KMS-11 (cell line): ENCODE data around the gene LITAF.

Experiments
- H2AFZ ChIP-seq: fragments of 200-600 bp; sonication (generic); 2 replicates; pipeline ENCODE4 v1.6.1; 2016; ENCODE audit warnings: antibody characterized with exemption, mixed run types, low read depth
- H3K27ac ChIP-seq: fragments of 200-600 bp; sonication (generic); 2 replicates; pipeline ENCODE4 v1.6.1; 2016; ENCODE audit warnings: mild to moderate bottlenecking, mixed run types
- H3K27me3 ChIP-seq: fragments of 200-600 bp; sonication (generic); 2 replicates; pipeline ENCODE4 v1.6.1; 2017; ENCODE audit warnings: mild to moderate bottlenecking, low read depth, mixed run types, moderate library complexity; ENCODE audit not compliant: insufficient read depth
- H3K36me3 ChIP-seq: fragments of 200-600 bp; sonication (generic); 2 replicates; pipeline ENCODE4 v1.6.1; 2017; ENCODE audit warnings: mild to moderate bottlenecking, mixed run types; ENCODE audit not compliant: insufficient read depth
- H3K4me1 ChIP-seq: fragments of 200-600 bp; sonication (generic); 2 replicates; pipeline ENCODE4 v1.6.1; 2016; ENCODE audit warnings: mild to moderate bottlenecking, low read depth, mixed run types; ENCODE audit not compliant: poor library complexity, severe bottlenecking
- H3K4me2 ChIP-seq: fragments of 200-600 bp; sonication (generic); 2 replicates; pipeline ENCODE4 v1.7.0; 2016; ENCODE audit warnings: mild to moderate bottlenecking, mixed run types
- H3K4me3 ChIP-seq: fragments of 200-600 bp; sonication (generic); IDR thresholded peaks from 2 replicates; pipeline ENCODE4 v1.6.1; 2017; ENCODE audit warnings: low read depth, low read length, mixed read lengths; ENCODE audit not compliant: insufficient read depth
- H3K79me2 ChIP-seq: fragments of 200-600 bp; sonication (generic); 2 replicates; pipeline ENCODE4 v1.6.1; 2016; ENCODE audit warnings: low read depth, mixed run types; ENCODE audit not compliant: insufficient read depth
- H3K9ac ChIP-seq: fragments of 200-600 bp; sonication (generic); 2 replicates; pipeline ENCODE4 v1.6.1; 2016; ENCODE audit warnings: mild to moderate bottlenecking, mixed run types
- H4K20me1 ChIP-seq: fragments of 200-600 bp; sonication (generic); 2 replicates; pipeline ENCODE4 v1.6.1; 2016; ENCODE audit warnings: mild to moderate bottlenecking, mixed run types; ENCODE audit not compliant: insufficient read depth
- CTCF ChIP-seq: fragments of 200-600 bp; sonication (generic); conservative IDR thresholded peaks from 2 replicates; pipeline ENCODE4 v1.6.1; 2017; ENCODE audit warnings: low read depth, mild to moderate bottlenecking, antibody characterized with exemption, low read length, moderate library complexity, mixed read lengths

Gene LITAF

GRCh38 chr16:11552440-11552839 lies 34.3 kb downstream of the LITAF start:
- Histone ChIP-seq H3K36me3 (peaks cover 3% of the 10 kb centered on the region; the same call in 1 of the 2 replicates), H3K4me2 (no peak overlapping the region), H3K4me1 (peaks cover 21% of the 10 kb centered on the region), H3K79me2 (no peaks in the 10 kb centered on the region), H2AFZ (no peak overlapping the region), H4K20me1 (no peaks in the 10 kb centered on the region), H3K4me3 (no peak overlapping the region), H3K27me3 (no peaks in the 10 kb centered on the region), H3K27ac (no peak overlapping the region), H3K9ac (no peak overlapping the region)
- TF ChIP-seq CTCF = no peak

GRCh38 chr16:11551842-11552241 lies 34.9 kb downstream of the LITAF start:
- Histone ChIP-seq H3K79me2 (no peaks in the 10 kb centered on the region), H3K27ac (no peak overlapping the region), H3K4me1 (peaks cover 21% of the 10 kb centered on the region), H3K4me2 (no peak overlapping the region), H2AFZ (no peak overlapping the region), H3K9ac (no peak overlapping the region), H3K36me3 (peaks cover 3% of the 10 kb centered on the region; the same call in 1 of the 2 replicates), H3K27me3 (no peaks in the 10 kb centered on the region), H3K4me3 (no peak overlapping the region), H4K20me1 (no peaks in the 10 kb centered on the region)
- no peak for TF ChIP-seq CTCF

GRCh38 chr16:11550791-11551498 lies 35.8 kb downstream of the LITAF start:
- H3K27ac ChIP-seq = no peak overlapping the region
- H3K4me1 ChIP-seq = peaks cover 20% of the 10 kb centered on the region
- TF ChIP-seq CTCF = no peak
- H3K79me2 ChIP-seq = no peaks in the 10 kb centered on the region
- no peak overlapping the region for H2AFZ ChIP-seq
- no peaks in the 10 kb centered on the region for H4K20me1 ChIP-seq
- peaks cover 3% of the 10 kb centered on the region; the same call in 1 of the 2 replicates for H3K36me3 ChIP-seq
- no peak overlapping the region for H3K4me2 ChIP-seq
- no peak overlapping the region for H3K4me3 ChIP-seq
- H3K9ac ChIP-seq = no peak overlapping the region
- H3K27me3 ChIP-seq = no peaks in the 10 kb centered on the region

- no peaks in the 10 kb centered on the region for H4K20me1 ChIP-seq
- no peaks in the 10 kb centered on the region for H3K36me3 ChIP-seq
- peak overlapping the region; percentile 5; the same call in 1 of the 2 replicates for H3K4me2 ChIP-seq
- H3K9ac ChIP-seq = no peak overlapping the region
- no peak overlapping the region for H3K4me3 ChIP-seq
- no peak for TF ChIP-seq CTCF
- no peaks in the 10 kb centered on the region for H3K79me2 ChIP-seq
- H3K4me1 ChIP-seq = peaks cover 19% of the 10 kb centered on the region
- H3K27ac ChIP-seq = no peak overlapping the region
- no peaks in the 10 kb centered on the region for H3K27me3 ChIP-seq
- H2AFZ ChIP-seq = no peak overlapping the region
These were observed 39.4 kb downstream of the LITAF start for GRCh38 chr16:11547118-11547916.
